Activated CD8-positive, alpha-beta T cell treated with anti-CD3 and anti-CD28 coated beads for 36 hours (primary cell): ENCODE data around the gene TASP1. TPM values are rescaled to one million over a fixed set of nuclear protein-coding genes. Genes with fewer than 3 reads are reported as not detected.

Source experiments
- ATAC-seq: fragments of 200-7000 bp; cut with Tn5 transposase; one replicate; pipeline ENCODE4 v1.10.0; 2021; ENCODE audit warnings: mild to moderate bottlenecking, moderate library complexity
- CTCF ChIA-PET: fragments of 350-600 bp; sonication (Branson Sonifier 250); formaldehyde crosslinking; loops from one replicate; lab custom pipeline; 2021; ENCODE audit warnings: antibody characterized with exemption; lab: Charles Lee
- POLR2A ChIA-PET: fragments of 350-600 bp; sonication (Branson Sonifier 250); formaldehyde crosslinking; loops from one replicate; lab custom pipeline; 2021; ENCODE audit warnings: antibody characterized with exemption; lab: Charles Lee
- DNase-seq: peaks from one replicate; pipeline ENCODE4 v3.0.0-alpha.2; 2020
- H3K27ac Mint-ChIP-seq: one replicate; pipeline ENCODE4 v1.8.0; 2021; ENCODE audit warnings: mild to moderate bottlenecking, mixed read lengths
- H3K27me3 Mint-ChIP-seq: one replicate; pipeline ENCODE4 v1.8.0; 2021; ENCODE audit warnings: mixed read lengths
- H3K36me3 Mint-ChIP-seq: one replicate; pipeline ENCODE4 v1.8.0; 2021; ENCODE audit warnings: low read depth, mixed read lengths
- H3K4me1 Mint-ChIP-seq: one replicate; pipeline ENCODE4 v1.8.0; 2021; ENCODE audit warnings: low read depth, mixed read lengths
- H3K4me3 Mint-ChIP-seq: one replicate; pipeline ENCODE4 v1.8.0; 2021; ENCODE audit warnings: mild to moderate bottlenecking, moderate library complexity, mixed read lengths
- H3K9me3 Mint-ChIP-seq: one replicate; pipeline ENCODE4 v1.8.0; 2021; ENCODE audit warnings: mixed read lengths
- intact Hi-C: fragments of 100-400 bp; cut with micrococcal nuclease; formaldehyde crosslinking; loops from one replicate; pipeline ENCODE4 v1.10.0; 2022
- total RNA-seq, 2 experiments: library from RNA; stranded (reverse); gene quantifications; one replicate each; pipeline ENCODE4 v1.2.3, GENCODE V29; 2021
- TF ChIP-seq, protein P1 (sequence below): fragments of 200-600 bp; IDR thresholded peaks from one replicate; pipeline ENCODE4 v1.8.0; 2022; ENCODE audit warnings: antibody characterized with exemption, mild to moderate bottlenecking

Gene TASP1
- total RNA-seq, 2 experiments from 2014 or later: 8.7 to 8.8 TPM

- H3K4me3 Mint-ChIP-seq: no peak overlapping the region
- peaks cover 5% of the 10 kb centered on the region for H3K9me3 Mint-ChIP-seq
- intact Hi-C loops: no loop called here
- no peak overlapping the region for H3K27ac Mint-ChIP-seq
- ChIA-PET POLR2A (no interaction called here), CTCF (interaction anchor here (1.6 kb wide), 1 partner anchor 41 kb away, joined by 3 read pairs; no protein-coding TSS in a partner anchor)
- no peak for DNase-seq
- peaks cover 3% of the 10 kb centered on the region for H3K4me1 Mint-ChIP-seq
- no peaks in the 10 kb centered on the region for H3K27me3 Mint-ChIP-seq
- TF ChIP-seq, protein P1, sequence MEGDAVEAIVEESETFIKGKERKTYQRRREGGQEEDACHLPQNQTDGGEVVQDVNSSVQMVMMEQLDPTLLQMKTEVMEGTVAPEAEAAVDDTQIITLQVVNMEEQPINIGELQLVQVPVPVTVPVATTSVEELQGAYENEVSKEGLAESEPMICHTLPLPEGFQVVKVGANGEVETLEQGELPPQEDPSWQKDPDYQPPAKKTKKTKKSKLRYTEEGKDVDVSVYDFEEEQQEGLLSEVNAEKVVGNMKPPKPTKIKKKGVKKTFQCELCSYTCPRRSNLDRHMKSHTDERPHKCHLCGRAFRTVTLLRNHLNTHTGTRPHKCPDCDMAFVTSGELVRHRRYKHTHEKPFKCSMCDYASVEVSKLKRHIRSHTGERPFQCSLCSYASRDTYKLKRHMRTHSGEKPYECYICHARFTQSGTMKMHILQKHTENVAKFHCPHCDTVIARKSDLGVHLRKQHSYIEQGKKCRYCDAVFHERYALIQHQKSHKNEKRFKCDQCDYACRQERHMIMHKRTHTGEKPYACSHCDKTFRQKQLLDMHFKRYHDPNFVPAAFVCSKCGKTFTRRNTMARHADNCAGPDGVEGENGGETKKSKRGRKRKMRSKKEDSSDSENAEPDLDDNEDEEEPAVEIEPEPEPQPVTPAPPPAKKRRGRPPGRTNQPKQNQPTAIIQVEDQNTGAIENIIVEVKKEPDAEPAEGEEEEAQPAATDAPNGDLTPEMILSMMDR: no peak
- H3K36me3 Mint-ChIP-seq: peaks cover 25% of the 10 kb centered on the region
- ATAC-seq: no peak
Observed at GRCh38 chr20:13588049-13588448, 50.7 kb downstream of the TASP1 start.

DNA sequence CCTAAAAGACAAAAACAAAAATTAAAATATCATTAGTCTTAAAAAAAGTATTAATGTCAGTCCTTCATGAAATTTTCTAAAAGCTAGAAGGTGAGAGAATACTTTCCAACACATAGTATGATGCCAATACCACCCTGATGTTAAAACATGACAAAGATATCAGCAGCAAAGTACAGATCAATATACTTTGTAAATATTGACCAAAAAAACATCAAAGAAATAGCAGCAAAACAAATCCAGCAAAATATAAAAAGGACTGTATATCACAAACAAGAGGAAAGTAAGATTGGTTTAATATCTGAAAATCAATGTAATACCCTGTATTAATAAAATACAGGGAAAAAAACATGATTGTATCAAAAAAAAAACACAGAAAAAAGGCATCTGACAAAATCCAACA lies 51.4 kb downstream of the TASP1 start:
- Mint-ChIP-seq H3K27ac (no peak overlapping the region), H3K4me1 (peaks cover 3% of the 10 kb centered on the region), H3K36me3 (peaks cover 24% of the 10 kb centered on the region), H3K27me3 (no peaks in the 10 kb centered on the region), H3K9me3 (peaks cover 5% of the 10 kb centered on the region), H3K4me3 (no peak overlapping the region)
- DNase-seq: no peak
- ChIA-PET POLR2A (no interaction called here), CTCF (no interaction called here)
- intact Hi-C loops: no loop called here
- TF ChIP-seq, protein P1: no peak
- no peak for ATAC-seq

- TF ChIP-seq, protein P1: no peak
- CTCF ChIA-PET: no interaction called here
Observed at GRCh38 chr20:13586133-13586532, 52.6 kb downstream of the TASP1 start.

DNA sequence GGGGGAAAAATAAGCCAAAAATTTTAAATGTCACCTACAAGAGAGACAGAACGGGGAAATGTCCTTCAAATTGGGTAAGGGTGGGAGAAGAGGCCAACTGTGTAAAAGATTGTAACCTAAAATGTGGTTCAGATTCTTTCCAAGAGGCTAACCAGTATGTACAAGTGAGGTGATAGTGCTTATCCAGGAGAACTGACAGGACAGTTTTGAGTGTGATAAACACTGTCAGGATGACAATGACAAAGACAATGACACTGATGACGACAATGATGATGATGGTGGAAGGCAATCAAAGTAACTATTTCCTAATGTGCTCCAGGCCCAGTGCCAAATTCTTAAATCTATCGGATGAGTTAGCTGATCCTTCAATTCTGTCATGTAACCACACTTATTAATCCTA lies 57.3 kb downstream of the TASP1 start:
- ChIA-PET CTCF (interaction anchor here (1.5 kb wide), 1 partner anchor 10 kb away, joined by 4 read pairs; no protein-coding TSS in a partner anchor), POLR2A (no interaction called here)
- H3K4me1 Mint-ChIP-seq: no peaks in the 10 kb centered on the region
- TF ChIP-seq, protein P1: no peak
- intact Hi-C loops: no loop called here
- ATAC-seq: no peak
- no peaks in the 10 kb centered on the region for H3K27me3 Mint-ChIP-seq
- no peak overlapping the region for H3K27ac Mint-ChIP-seq
- no peak for DNase-seq
- peaks cover 38% of the 10 kb centered on the region for H3K36me3 Mint-ChIP-seq
- H3K9me3 Mint-ChIP-seq: peaks cover 5% of the 10 kb centered on the region
- no peak overlapping the region for H3K4me3 Mint-ChIP-seq

More at GRCh38 chr20:13586133-13586532, 52.6 kb downstream of the TASP1 start:
- DNase-seq: no peak
- Mint-ChIP-seq H3K4me3 (no peak overlapping the region), H3K36me3 (peaks cover 29% of the 10 kb centered on the region), H3K9me3 (peaks cover 5% of the 10 kb centered on the region), H3K4me1 (peaks cover under 1% of the 10 kb centered on the region), H3K27me3 (no peaks in the 10 kb centered on the region), H3K27ac (no peak overlapping the region)
- ATAC-seq: no peak
- POLR2A ChIA-PET: no interaction called here
- intact Hi-C loops: no loop called here

GRCh38 chr20:13580707-13581106 lies 58.0 kb downstream of the TASP1 start:
- no peaks in the 10 kb centered on the region for H3K27me3 Mint-ChIP-seq
- H3K27ac Mint-ChIP-seq: no peak overlapping the region
- ChIA-PET CTCF (interaction anchor here (1.5 kb wide), 1 partner anchor 11 kb away, joined by 4 read pairs; no protein-coding TSS in a partner anchor), POLR2A (no interaction called here)
- intact Hi-C loops: no loop called here
- no peaks in the 10 kb centered on the region for H3K9me3 Mint-ChIP-seq
- no peak overlapping the region for H3K4me3 Mint-ChIP-seq
- peaks cover 35% of the 10 kb centered on the region for H3K36me3 Mint-ChIP-seq
- TF ChIP-seq, protein P1: no peak
- H3K4me1 Mint-ChIP-seq: no peaks in the 10 kb centered on the region
- no peak for ATAC-seq
- no peak for DNase-seq
